ENCODE results near the gene CBLN3. TPM values are rescaled to one million over a fixed set of nuclear protein-coding genes. Genes with fewer than 3 reads are reported as not detected.

CBLN3 gene
- total and polyA plus RNA-seq, 2 donors (not counting 1 experiment from before 2014, with no cell fraction given): 2.7 to 5.3 TPM

- no peak overlapping the region for H3K27ac ChIP-seq (ENCODE audit: insufficient read depth, low read length)
- no peak overlapping the region for H3K4me3 ChIP-seq (replicated peaks in 1 of 4; ENCODE audit: control extremely low read depth in 1 of 4, insufficient read depth in 1 of 4, low read depth in 3 of 4, low read length in 4 of 4)
- no peaks in the 10 kb centered on the region for H3K27me3 ChIP-seq (ENCODE audit: control insufficient read depth, insufficient read depth, low read length)
- no peak for DNase-seq (ENCODE audit: low read depth in 2 of 2)
- H2AFZ ChIP-seq (ENCODE audit: low read length): no peak overlapping the region
- H3K4me2 ChIP-seq (ENCODE audit: extremely low read depth, insufficient read depth, low read length): no peak overlapping the region
- H3K79me2 ChIP-seq (ENCODE audit: control insufficient read depth, insufficient read depth, low read length): no peaks in the 10 kb centered on the region
- TF ChIP-seq EZH2 (IDR thresholded peaks at IDR 0.05; ENCODE audit: low read length, missing control alignments) (no peak), CTCF (conservative IDR thresholded peaks at IDR 0.05 in 1 of 2, IDR thresholded peaks at IDR 0.05 in 1 of 2; ENCODE audit: low read depth in 1 of 2, low read length in 2 of 2) (no peak)
- H3K36me3 ChIP-seq (ENCODE audit: control insufficient read depth, insufficient read depth, low read length): peaks cover 36% of the 10 kb centered on the region
- H3K4me1 ChIP-seq (ENCODE audit: control insufficient read depth, extremely low read depth, insufficient read depth, low read length): peaks cover 4% of the 10 kb centered on the region
- no peaks in the 10 kb centered on the region for H3K9me3 ChIP-seq (ENCODE audit: control insufficient read depth, insufficient read depth, low read depth, low read length)
- H4K20me1 ChIP-seq (ENCODE audit: control insufficient read depth, extremely low read depth, insufficient read depth, low read length): no peaks in the 10 kb centered on the region
- H3K9ac ChIP-seq (ENCODE audit: insufficient read depth, low read length): no peak overlapping the region
Observed at GRCh38 chr14:24377126-24377525, 52.3 kb downstream of the CBLN3 start.

Other genes with a start within 250 kb of the CBLN3 start
- 22.6 and 25.3 TPM in 2 replicates for gene IPO4, start 240.9 kb downstream of the CBLN3 start, total RNA-seq
- gene IPO4, start 240.9 kb downstream of the CBLN3 start, polyA plus RNA-seq: 12.4 and 27.8 TPM in 2 replicates
- 49.6 and 61.6 TPM in 2 replicates for gene TM9SF1, start 234.2 kb downstream of the CBLN3 start, total RNA-seq
- gene TM9SF1, start 234.2 kb downstream of the CBLN3 start, polyA plus RNA-seq: 60.9 and 65.1 TPM in 2 replicates
- under 0.01 and 0.17 TPM in 2 replicates for gene TSSK4, start 224.0 kb downstream of the CBLN3 start, total RNA-seq
- not detected in 2 replicates for gene TSSK4, start 224.0 kb downstream of the CBLN3 start, polyA plus RNA-seq
- 22.1 and 24.9 TPM in 2 replicates for gene CHMP4A, start 216.2 kb downstream of the CBLN3 start, total RNA-seq
- 96.8 and 133 TPM in 2 replicates for gene CHMP4A, start 216.2 kb downstream of the CBLN3 start, polyA plus RNA-seq
- gene MDP1, start 213.6 kb downstream of the CBLN3 start, total RNA-seq: 13.6 and 22.1 TPM in 2 replicates
- gene MDP1, start 213.6 kb downstream of the CBLN3 start, polyA plus RNA-seq: 14.4 TPM in 2 replicates
- gene NEDD8, start 197.3 kb downstream of the CBLN3 start, total RNA-seq: 140 and 145 TPM in 2 replicates
- gene NEDD8, start 197.3 kb downstream of the CBLN3 start, polyA plus RNA-seq: 441 and 587 TPM in 2 replicates
- gene GMPR2, start 196.7 kb downstream of the CBLN3 start, total RNA-seq: 128 and 147 TPM in 2 replicates
- 68.3 and 80.2 TPM in 2 replicates for gene GMPR2, start 196.7 kb downstream of the CBLN3 start, polyA plus RNA-seq
- 54.7 and 61.4 TPM in 2 replicates for gene TINF2, start 187.0 kb downstream of the CBLN3 start, total RNA-seq
- gene TINF2, start 187.0 kb downstream of the CBLN3 start, polyA plus RNA-seq: 42.6 and 47.7 TPM in 2 replicates
- gene TGM1, start 166.5 kb downstream of the CBLN3 start, total RNA-seq: 0.51 and 0.83 TPM in 2 replicates
- gene TGM1, start 166.5 kb downstream of the CBLN3 start, polyA plus RNA-seq: 1.3 and 1.4 TPM in 2 replicates
- gene RABGGTA, start 158.1 kb downstream of the CBLN3 start, total RNA-seq: 14.1 and 21.0 TPM in 2 replicates
- 15.1 and 19.4 TPM in 2 replicates for gene RABGGTA, start 158.1 kb downstream of the CBLN3 start, polyA plus RNA-seq
- 6.9 and 10.7 TPM in 2 replicates for gene DHRS1, start 129.9 kb downstream of the CBLN3 start, total RNA-seq
- 21.0 and 24.5 TPM in 2 replicates for gene DHRS1, start 129.9 kb downstream of the CBLN3 start, polyA plus RNA-seq
- gene NOP9, start 129.8 kb downstream of the CBLN3 start, total RNA-seq: 16.2 and 16.7 TPM in 2 replicates
- gene NOP9, start 129.8 kb downstream of the CBLN3 start, polyA plus RNA-seq: 8.0 and 13.5 TPM in 2 replicates
- gene CIDEB, start 121.7 kb downstream of the CBLN3 start, total RNA-seq: 0.33 and 0.51 TPM in 2 replicates
- gene CIDEB, start 121.7 kb downstream of the CBLN3 start, polyA plus RNA-seq: 0.35 and 0.42 TPM in 2 replicates
- gene LTB4R2, start 119.5 kb downstream of the CBLN3 start, total RNA-seq: 1.3 and 1.8 TPM in 2 replicates
- 0.23 and 0.28 TPM in 2 replicates for gene LTB4R2, start 119.5 kb downstream of the CBLN3 start, polyA plus RNA-seq
- 0.66 and 1.0 TPM in 2 replicates for gene LTB4R, start 118.2 kb downstream of the CBLN3 start, total RNA-seq
- 0.49 and 0.62 TPM in 2 replicates for gene LTB4R, start 118.2 kb downstream of the CBLN3 start, polyA plus RNA-seq
- gene ADCY4, start 94.6 kb downstream of the CBLN3 start, total RNA-seq: 1.3 and 7.4 TPM in 2 replicates
- 0.43 and 1.4 TPM in 2 replicates for gene ADCY4, start 94.6 kb downstream of the CBLN3 start, polyA plus RNA-seq
- 0.26 and 0.33 TPM in 2 replicates for gene RIPK3, start 89.7 kb downstream of the CBLN3 start, total RNA-seq
- 0.20 and 0.34 TPM in 2 replicates for gene RIPK3, start 89.7 kb downstream of the CBLN3 start, polyA plus RNA-seq
- gene NFATC4, start 61.5 kb downstream of the CBLN3 start, total RNA-seq: 33.1 and 59.9 TPM in 2 replicates
- 23.8 and 27.1 TPM in 2 replicates for gene NFATC4, start 61.5 kb downstream of the CBLN3 start, polyA plus RNA-seq
- gene NYNRIN, start 30.7 kb downstream of the CBLN3 start, total RNA-seq: 8.2 and 16.2 TPM in 2 replicates
- gene NYNRIN, start 30.7 kb downstream of the CBLN3 start, polyA plus RNA-seq: 7.2 and 7.7 TPM in 2 replicates
- gene KHNYN, start 286 bp upstream of the CBLN3 start, total RNA-seq: 55.2 and 61.1 TPM in 2 replicates
- 12.2 and 14.6 TPM in 2 replicates for gene KHNYN, start 286 bp upstream of the CBLN3 start, polyA plus RNA-seq
- gene SDR39U1, start 13.1 kb upstream of the CBLN3 start, total RNA-seq: 8.7 and 9.9 TPM in 2 replicates
- 24.7 and 31.9 TPM in 2 replicates for gene SDR39U1, start 13.1 kb upstream of the CBLN3 start, polyA plus RNA-seq
- not detected in 2 replicates for gene CMA1, start 78.6 kb upstream of the CBLN3 start, total RNA-seq
- gene CMA1, start 78.6 kb upstream of the CBLN3 start, polyA plus RNA-seq: not detected in 2 replicates
- not detected in 2 replicates for gene CTSG, start 146.6 kb upstream of the CBLN3 start, total RNA-seq
- gene CTSG, start 146.6 kb upstream of the CBLN3 start, polyA plus RNA-seq: not detected in 2 replicates
- gene GZMH, start 180.0 kb upstream of the CBLN3 start, total RNA-seq: not detected in 2 replicates
- gene GZMH, start 180.0 kb upstream of the CBLN3 start, polyA plus RNA-seq: not detected in 2 replicates
- not detected in 2 replicates for gene GZMB, start 204.5 kb upstream of the CBLN3 start, total RNA-seq
- not detected in 2 replicates for gene GZMB, start 204.5 kb upstream of the CBLN3 start, polyA plus RNA-seq

Measured in fibroblast of lung (primary cell).